DND-41 (cell line): ENCODE results near the gene IPCEF1.

Experiments
- ATAC-seq: fragments of 200-7000 bp; cut with Tn5 transposase; 3 replicates; pipeline ENCODE4 v1.9.1; 2021; ENCODE audit warnings: low read depth; ENCODE audit not compliant: insufficient read depth
- DNase-seq: peaks from one replicate; pipeline ENCODE4 v3.0.0-alpha.2; 2020
- H2AFZ ChIP-seq: 2 replicates; pipeline ENCODE4 v1.6.0; 2012; ENCODE audit warnings: low read depth, low read length
- H3K27ac ChIP-seq: 2 replicates; pipeline ENCODE4 v1.5.1; 2012; ENCODE audit warnings: low read length, inconsistent platforms
- H3K27me3 ChIP-seq: fragments of 200-600 bp; sonication (generic); 2 replicates; pipeline ENCODE4 v1.6.0; 2012; ENCODE audit warnings: low read length, mild to moderate bottlenecking, inconsistent platforms; ENCODE audit not compliant: insufficient read depth, poor library complexity
- H3K36me3 ChIP-seq: 2 replicates; pipeline ENCODE4 v1.5.1; 2012; ENCODE audit warnings: low read length, inconsistent platforms; ENCODE audit not compliant: insufficient read depth
- H3K4me1 ChIP-seq: 2 replicates; pipeline ENCODE4 v1.5.1; 2012; ENCODE audit warnings: mild to moderate bottlenecking, low read length; ENCODE audit not compliant: insufficient read depth
- H3K4me2 ChIP-seq: 2 replicates; pipeline ENCODE4 v1.6.0; 2012; ENCODE audit warnings: mild to moderate bottlenecking, moderate library complexity, low read length, inconsistent platforms; ENCODE audit not compliant: insufficient read depth
- H3K4me3 ChIP-seq, 2 experiments: fragments of 200-600 bp in 1 of 2; shearing (Covaris generic) in 1 of 2; 2 replicates each; pipeline ENCODE4 v1.5.1; 2012 to 2016; ENCODE audit warnings: inconsistent platforms in 2 of 2, low read length in 2 of 2, mild to moderate bottlenecking in 2 of 2, low read depth in 1 of 2, moderate library complexity in 1 of 2
- H3K79me2 ChIP-seq: 2 replicates; pipeline ENCODE4 v1.6.0; 2012; ENCODE audit warnings: low read length, inconsistent platforms; ENCODE audit not compliant: insufficient read depth
- H3K9ac ChIP-seq: 2 replicates; pipeline ENCODE4 v1.6.0; 2012; ENCODE audit warnings: low read depth, mild to moderate bottlenecking, inconsistent platforms, low read length, moderate library complexity
- H3K9me3 ChIP-seq: 2 replicates; pipeline ENCODE4 v1.5.1; 2012; ENCODE audit warnings: low read length, moderate library complexity, mild to moderate bottlenecking, inconsistent platforms; ENCODE audit not compliant: insufficient read depth, severe bottlenecking
- H4K20me1 ChIP-seq: 2 replicates; pipeline ENCODE4 v1.6.0; 2012; ENCODE audit warnings: low read length; ENCODE audit not compliant: insufficient read depth
- CTCF ChIP-seq: IDR thresholded peaks from 2 replicates; pipeline ENCODE4 v1.5.1; 2012; ENCODE audit warnings: borderline replicate concordance, low read length, moderate library complexity, mild to moderate bottlenecking; ENCODE audit not compliant: poor library complexity, severe bottlenecking; ENCODE audit errors: extremely low read depth
- EZH2 ChIP-seq: IDR thresholded peaks from 3 replicates; pipeline ENCODE4 v1.6.1; 2012; ENCODE audit warnings: borderline replicate concordance, low read depth, mild to moderate bottlenecking, moderate library complexity, low read length, inconsistent platforms; ENCODE audit not compliant: severe bottlenecking

IPCEF1 gene

GRCh38 chr6:154280521-154280920 is 76.1 kb downstream of the IPCEF1 start:
- ATAC-seq (no peak), DNase-seq (no peak)
- Histone ChIP-seq H3K4me3 (no peak overlapping the region), H3K9me3 (no peaks in the 10 kb centered on the region), H3K27me3 (no peaks in the 10 kb centered on the region), H3K27ac (no peak overlapping the region), H3K79me2 (no peaks in the 10 kb centered on the region), H4K20me1 (no peaks in the 10 kb centered on the region), H3K4me2 (no peak overlapping the region), H2AFZ (no peak overlapping the region), H3K4me1 (peaks cover 12% of the 10 kb centered on the region), H3K9ac (no peak overlapping the region), H3K36me3 (no peaks in the 10 kb centered on the region)
- no peak for TF ChIP-seq CTCF
- TF ChIP-seq EZH2: no peak

- H3K27me3 ChIP-seq: no peaks in the 10 kb centered on the region
- no peak overlapping the region for H3K27ac ChIP-seq
- peak; percentile 41; the same call in 1 of the 3 replicates for ATAC-seq
- peak overlapping the region; percentile 35 for H3K4me2 ChIP-seq
- H3K9ac ChIP-seq: no peak overlapping the region
- H3K79me2 ChIP-seq: no peaks in the 10 kb centered on the region
- TF ChIP-seq CTCF: no peak
- TF ChIP-seq EZH2: no peak
- DNase-seq: no peak
- H3K4me1 ChIP-seq: peaks cover 12% of the 10 kb centered on the region
- no peaks in the 10 kb centered on the region for H3K9me3 ChIP-seq
- no peak overlapping the region for H3K4me3 ChIP-seq
- H4K20me1 ChIP-seq: no peaks in the 10 kb centered on the region
- H2AFZ ChIP-seq: no peak overlapping the region
- no peaks in the 10 kb centered on the region for H3K36me3 ChIP-seq
These were observed 79.0 kb downstream of the IPCEF1 start for GRCh38 chr6:154277629-154278017.

GRCh38 chr6:154276810-154277628 is 79.6 kb downstream of the IPCEF1 start:
- H3K9ac ChIP-seq: no peak overlapping the region
- no peaks in the 10 kb centered on the region for H3K36me3 ChIP-seq
- H3K9me3 ChIP-seq: no peaks in the 10 kb centered on the region
- no peaks in the 10 kb centered on the region for H4K20me1 ChIP-seq
- peaks cover 12% of the 10 kb centered on the region for H3K4me1 ChIP-seq
- no peaks in the 10 kb centered on the region for H3K79me2 ChIP-seq
- peak overlapping the region; percentile 35 for H3K4me2 ChIP-seq
- ATAC-seq: peak; percentile 80
- H3K4me3 ChIP-seq: no peak overlapping the region
- H3K27ac ChIP-seq: peak overlapping the region; percentile 39; the same call in 1 of the 2 replicates
- H3K27me3 ChIP-seq: no peaks in the 10 kb centered on the region
- TF ChIP-seq EZH2 (no peak), CTCF (peak; percentile 83)
- no peak overlapping the region; the same call in 1 of the 2 replicates for H2AFZ ChIP-seq
- DNase-seq: no peak
